MM.1S (cell line): Measurements from ENCODE around the gene FAM217A.
"Not testable (repeated sequence)": the region's sequence is repeated elsewhere in the genome, so short reads cannot be mapped to it uniquely, and the experiment has no call there.

Experiments used
- DNase-seq: peaks from one replicate; pipeline ENCODE4 v3.0.0-alpha.2; 2015
- H2AFZ ChIP-seq: fragments of 300-600 bp; sonication (generic); 2 replicates; pipeline ENCODE4 v1.6.0; 2016; ENCODE audit warnings: antibody characterized with exemption, low read length
- H3F3A ChIP-seq: fragments of 300-600 bp; sonication (generic); 2 replicates; pipeline ENCODE4 v1.6.1; 2016; ENCODE audit warnings: mild to moderate bottlenecking, antibody characterized with exemption, low read length, moderate library complexity, mixed read lengths; ENCODE audit not compliant: insufficient read depth
- H3K27ac ChIP-seq: fragments of 300-600 bp; sonication (generic); 2 replicates; pipeline ENCODE4 v1.5.1; 2016; ENCODE audit warnings: mild to moderate bottlenecking, low read length
- H3K27me3 ChIP-seq: fragments of 300-600 bp; sonication (generic); replicated peaks from 2 replicates; pipeline ENCODE4 v1.6.0; 2016; ENCODE audit warnings: low read length; ENCODE audit not compliant: insufficient read depth
- H3K36me3 ChIP-seq: fragments of 300-600 bp; sonication (generic); replicated peaks from 2 replicates; pipeline ENCODE4 v1.6.1; 2016; ENCODE audit warnings: mild to moderate bottlenecking, low read length, mixed read lengths; ENCODE audit not compliant: insufficient read depth
- H3K4me1 ChIP-seq: fragments of 300-600 bp; sonication (generic); 2 replicates; pipeline ENCODE4 v1.6.1; 2016; ENCODE audit warnings: low read length, mixed read lengths
- H3K4me2 ChIP-seq: fragments of 300-600 bp; sonication (generic); 2 replicates; pipeline ENCODE4 v1.6.0; 2016; ENCODE audit warnings: low read depth, low read length
- H3K4me3 ChIP-seq: fragments of 300-600 bp; sonication (generic); 2 replicates; pipeline ENCODE4 v1.5.1; 2016; ENCODE audit warnings: low read length, mixed read lengths
- H3K79me2 ChIP-seq: fragments of 300-600 bp; sonication (generic); 2 replicates; pipeline ENCODE4 v1.6.1; 2016; ENCODE audit warnings: mixed run types, low read length, mixed read lengths
- H3K9ac ChIP-seq: fragments of 300-600 bp; sonication (generic); 2 replicates; pipeline ENCODE4 v1.6.1; 2016; ENCODE audit warnings: low read length, mixed read lengths
- H3K9me2 ChIP-seq: fragments of 300-600 bp; sonication (generic); replicated peaks from 2 replicates; pipeline ENCODE4 v1.6.1; 2016; ENCODE audit warnings: mild to moderate bottlenecking, low read length, mixed read lengths; ENCODE audit not compliant: insufficient read depth
- H3K9me3 ChIP-seq: fragments of 300-600 bp; sonication (generic); replicated peaks from 2 replicates; pipeline ENCODE4 v1.6.1; 2016; ENCODE audit warnings: mild to moderate bottlenecking, low read length, mixed read lengths; ENCODE audit not compliant: insufficient read depth
- H4K20me1 ChIP-seq: fragments of 300-600 bp; sonication (generic); 2 replicates; pipeline ENCODE4 v1.6.1; 2016; ENCODE audit warnings: mild to moderate bottlenecking, low read length, moderate library complexity, mixed read lengths; ENCODE audit not compliant: insufficient read depth
- EZH2 ChIP-seq: fragments of 300-600 bp; sonication (generic); optimal IDR thresholded peaks from 2 replicates; pipeline ENCODE3; 2017; ENCODE audit warnings: low read depth, mild to moderate bottlenecking, antibody characterized with exemption, low read length, mixed read lengths
- EZH2phosphoT487 ChIP-seq: fragments of 300-600 bp; sonication (generic); IDR thresholded peaks from 2 replicates; pipeline ENCODE4 v1.6.1; 2018; ENCODE audit warnings: antibody characterized with exemption, low read length
- TF ChIP-seq, protein P1 (sequence below): fragments of 300-600 bp; sonication (generic); IDR thresholded peaks from 2 replicates; pipeline ENCODE4 v1.5.1; 2016; ENCODE audit warnings: antibody characterized with exemption, low read length, mixed read lengths

Gene FAM217A

DNA sequence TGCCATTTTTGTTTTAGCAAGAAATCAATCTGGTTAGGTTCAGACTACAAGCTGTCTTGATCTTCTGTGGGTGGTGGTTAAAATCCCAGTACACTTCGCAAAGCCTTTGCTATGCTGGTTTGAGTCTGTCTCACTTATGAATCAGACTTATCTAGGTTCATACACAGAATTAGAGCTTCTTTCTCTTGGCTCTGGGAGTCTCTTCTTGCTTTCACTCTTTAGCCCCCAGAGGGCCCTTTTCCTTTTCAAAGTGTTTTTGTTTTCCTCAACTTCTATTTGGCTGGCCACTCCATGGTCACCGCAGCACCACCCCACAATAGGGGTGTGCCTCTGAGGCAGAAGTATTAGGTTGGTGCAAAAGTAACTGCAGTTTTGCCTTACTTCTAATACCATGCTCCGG lies 35.2 kb upstream of the FAM217A start:
- no peaks in the 10 kb centered on the region for H3K9me2 ChIP-seq
- no peaks in the 10 kb centered on the region for H3K4me1 ChIP-seq
- H3K9ac ChIP-seq, result no peak overlapping the region
- no peak overlapping the region for H2AFZ ChIP-seq
- no peaks in the 10 kb centered on the region for H3K79me2 ChIP-seq
- H3K4me3 ChIP-seq, result no peak overlapping the region
- no peak for TF ChIP-seq EZH2phosphoT487
- no peak for TF ChIP-seq EZH2
- TF ChIP-seq, protein P1, sequence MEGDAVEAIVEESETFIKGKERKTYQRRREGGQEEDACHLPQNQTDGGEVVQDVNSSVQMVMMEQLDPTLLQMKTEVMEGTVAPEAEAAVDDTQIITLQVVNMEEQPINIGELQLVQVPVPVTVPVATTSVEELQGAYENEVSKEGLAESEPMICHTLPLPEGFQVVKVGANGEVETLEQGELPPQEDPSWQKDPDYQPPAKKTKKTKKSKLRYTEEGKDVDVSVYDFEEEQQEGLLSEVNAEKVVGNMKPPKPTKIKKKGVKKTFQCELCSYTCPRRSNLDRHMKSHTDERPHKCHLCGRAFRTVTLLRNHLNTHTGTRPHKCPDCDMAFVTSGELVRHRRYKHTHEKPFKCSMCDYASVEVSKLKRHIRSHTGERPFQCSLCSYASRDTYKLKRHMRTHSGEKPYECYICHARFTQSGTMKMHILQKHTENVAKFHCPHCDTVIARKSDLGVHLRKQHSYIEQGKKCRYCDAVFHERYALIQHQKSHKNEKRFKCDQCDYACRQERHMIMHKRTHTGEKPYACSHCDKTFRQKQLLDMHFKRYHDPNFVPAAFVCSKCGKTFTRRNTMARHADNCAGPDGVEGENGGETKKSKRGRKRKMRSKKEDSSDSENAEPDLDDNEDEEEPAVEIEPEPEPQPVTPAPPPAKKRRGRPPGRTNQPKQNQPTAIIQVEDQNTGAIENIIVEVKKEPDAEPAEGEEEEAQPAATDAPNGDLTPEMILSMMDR, result no peak
- no peak overlapping the region for H3K4me2 ChIP-seq
- no peak overlapping the region for H3K27ac ChIP-seq
- no peak for DNase-seq
- H3F3A ChIP-seq, result no peaks in the 10 kb centered on the region
- no peaks in the 10 kb centered on the region for H3K9me3 ChIP-seq
- no peaks in the 10 kb centered on the region for H4K20me1 ChIP-seq
- H3K27me3 ChIP-seq, result no peaks in the 10 kb centered on the region
- H3K36me3 ChIP-seq, result no peaks in the 10 kb centered on the region; the same call in 1 of the 2 replicates

DNA sequence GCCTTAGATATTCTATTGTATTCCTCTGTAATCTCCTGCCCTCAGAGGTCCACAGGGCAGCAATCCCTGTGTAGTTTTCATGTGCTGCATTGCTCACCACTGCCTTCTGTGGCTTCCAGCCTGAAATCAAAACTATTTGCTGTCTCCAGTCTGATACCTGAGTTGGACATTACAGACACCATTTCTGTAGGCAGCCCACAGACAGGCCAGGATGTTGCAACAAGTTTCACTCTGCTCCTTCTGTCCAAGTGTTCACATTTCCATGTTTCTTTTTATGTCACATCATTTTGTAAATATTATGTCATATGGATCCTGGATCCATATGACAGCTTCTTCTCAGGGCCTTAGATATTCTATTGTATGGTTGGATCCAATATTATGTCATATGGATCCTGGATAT lies 34.7 kb upstream of the FAM217A start:
- no peak overlapping the region for H3K9ac ChIP-seq
- no peaks in the 10 kb centered on the region for H3K27me3 ChIP-seq
- H2AFZ ChIP-seq, result no peak overlapping the region
- no peaks in the 10 kb centered on the region for H3K9me2 ChIP-seq
- no peak overlapping the region for H3K27ac ChIP-seq
- no peaks in the 10 kb centered on the region for H3K4me1 ChIP-seq
- no peaks in the 10 kb centered on the region; the same call in 1 of the 2 replicates for H3K36me3 ChIP-seq
- no peak for DNase-seq
- no peaks in the 10 kb centered on the region for H3F3A ChIP-seq
- no peaks in the 10 kb centered on the region for H3K79me2 ChIP-seq
- H3K9me3 ChIP-seq, result no peaks in the 10 kb centered on the region
- H3K4me2 ChIP-seq, result no peak overlapping the region
- no peaks in the 10 kb centered on the region for H4K20me1 ChIP-seq
- H3K4me3 ChIP-seq, result no peak overlapping the region
- TF ChIP-seq EZH2phosphoT487, result no peak
- no peak for TF ChIP-seq EZH2
- TF ChIP-seq, protein P1, result no peak

DNA sequence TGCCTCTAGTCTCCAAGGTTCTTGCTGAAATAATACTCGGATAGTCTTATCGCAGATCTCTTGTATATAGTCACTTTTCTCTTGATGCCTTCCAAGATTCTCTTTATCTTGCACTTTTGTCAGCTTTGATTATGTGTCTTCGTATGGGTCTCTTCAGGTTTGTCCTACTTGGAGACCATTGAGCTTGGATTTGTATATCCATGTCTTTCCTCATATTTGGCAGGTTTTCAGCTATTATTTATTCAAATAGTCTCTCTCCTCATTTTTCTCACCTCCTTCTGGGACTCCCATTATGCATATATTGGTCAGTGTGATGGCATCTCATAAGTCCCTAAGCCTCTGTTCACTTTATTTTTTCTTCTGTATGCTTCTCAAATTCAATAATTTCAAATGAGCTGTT lies 33.4 kb upstream of the FAM217A start:
- no peak overlapping the region for H3K9ac ChIP-seq
- no peaks in the 10 kb centered on the region for H3F3A ChIP-seq
- H3K4me2 ChIP-seq, result no peak overlapping the region
- H2AFZ ChIP-seq, result no peak overlapping the region
- no peaks in the 10 kb centered on the region for H4K20me1 ChIP-seq
- no peak overlapping the region for H3K4me3 ChIP-seq
- H3K9me2 ChIP-seq, result no peaks in the 10 kb centered on the region
- no peaks in the 10 kb centered on the region for H3K4me1 ChIP-seq
- no peak for DNase-seq
- no peak overlapping the region for H3K27ac ChIP-seq
- no peaks in the 10 kb centered on the region for H3K79me2 ChIP-seq
- no peaks in the 10 kb centered on the region; the same call in 1 of the 2 replicates for H3K36me3 ChIP-seq
- TF ChIP-seq, protein P1, result no peak
- TF ChIP-seq EZH2 (no peak), EZH2phosphoT487 (no peak)
- no peaks in the 10 kb centered on the region for H3K9me3 ChIP-seq
- no peaks in the 10 kb centered on the region for H3K27me3 ChIP-seq

DNA sequence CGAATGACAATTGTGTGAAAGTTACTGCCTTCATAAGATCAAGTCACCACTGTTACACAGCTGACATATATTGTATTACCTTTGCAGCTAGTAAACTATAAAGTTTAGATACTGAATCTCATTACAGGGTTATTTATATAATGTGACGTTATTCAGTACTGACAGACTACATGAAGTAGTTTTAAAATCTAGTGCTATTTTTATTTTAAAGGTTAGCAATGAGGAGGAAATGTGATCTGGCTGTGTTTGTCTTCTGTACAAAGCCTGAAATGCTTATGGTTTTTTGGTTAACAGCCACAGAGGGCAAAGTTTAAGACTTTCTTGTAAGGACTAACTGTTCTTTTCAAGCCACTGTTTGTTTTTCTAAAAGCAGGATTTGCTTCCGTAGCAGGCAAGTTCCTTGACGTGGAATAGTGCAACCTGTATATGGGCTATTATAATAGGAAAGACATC lies 30.5 kb upstream of the FAM217A start:
- H3K4me3 ChIP-seq, H3K9me3 ChIP-seq, H2AFZ ChIP-seq, H3K9ac ChIP-seq, H3K4me1 ChIP-seq, H3K9me2 ChIP-seq, H3K36me3 ChIP-seq, H3K27me3 ChIP-seq, H4K20me1 ChIP-seq, H3F3A ChIP-seq, DNase-seq, H3K4me2 ChIP-seq, H3K27ac ChIP-seq, H3K79me2 ChIP-seq: not testable (repeated sequence)
